GM12878 (cell line): Measurements from ENCODE around the gene C1QTNF5.

ENCODE experiments used
- BRCA1 ChIP-seq: IDR thresholded peaks from 2 replicates; pipeline ENCODE4 v1.6.1; 2011; ENCODE audit warnings: low read depth, low read length, improper control_type of control experiment
- CTCF ChIP-seq, 3 experiments: IDR thresholded peaks in 2 of 3; conservative IDR thresholded peaks in 1 of 3; 2 replicates each; pipeline ENCODE4 v1.5.1; 2011; ENCODE audit warnings: low read depth in 3 of 3, low read length in 3 of 3, mild to moderate bottlenecking in 3 of 3, control low read depth in 2 of 3, moderate library complexity in 2 of 3, inconsistent platforms in 1 of 3, mixed read lengths in 1 of 3; ENCODE audit not compliant: control insufficient read depth in 2 of 3, insufficient read depth in 1 of 3; ENCODE audit errors: extremely low read depth in 1 of 3
- EGR1 ChIP-seq, 2 experiments: IDR thresholded peaks; 1 replicate in 1 of 2; 2 replicates in 1 of 2; pipeline ENCODE4 v1.6.1; 2011 to 2012; ENCODE audit warnings: low read depth in 2 of 2, low read length in 2 of 2, borderline replicate concordance in 1 of 2, mild to moderate bottlenecking in 1 of 2, moderate library complexity in 1 of 2
- ELK1 ChIP-seq: IDR thresholded peaks from 2 replicates; pipeline ENCODE4 v1.6.1; 2012; ENCODE audit warnings: low read depth, low read length, improper control_type of control experiment
- EZH2 ChIP-seq: IDR thresholded peaks from 2 replicates; pipeline ENCODE4 v1.6.1; 2012; ENCODE audit warnings: low read depth, mild to moderate bottlenecking, control low read depth, inconsistent platforms, low read length, borderline replicate concordance; ENCODE audit not compliant: control insufficient read depth
- KAT2A ChIP-seq: conservative IDR thresholded peaks from 2 replicates; pipeline ENCODE4 v1.6.1; 2011; ENCODE audit warnings: low read depth, low read length; ENCODE audit not compliant: control insufficient read depth
- MYC ChIP-seq: IDR thresholded peaks from 2 replicates; pipeline ENCODE4 v1.6.1; 2011; ENCODE audit warnings: mild to moderate bottlenecking, low read length, moderate library complexity, inconsistent platforms; ENCODE audit not compliant: insufficient read depth, insufficient replicate concordance, insufficient read length, severe bottlenecking
- NFIC ChIP-seq: IDR thresholded peaks from 2 replicates; pipeline ENCODE4 v1.6.1; 2012; ENCODE audit warnings: low read depth, mild to moderate bottlenecking, inconsistent platforms, low read length, moderate library complexity
- POLR2A ChIP-seq: IDR thresholded peaks from 2 replicates; pipeline ENCODE4 v1.6.1; 2011; ENCODE audit warnings: low read depth, mild to moderate bottlenecking, low read length
- PRDM15 ChIP-seq: fragments of 450-650 bp; formaldehyde crosslinking; IDR thresholded peaks from 2 replicates; pipeline ENCODE4 v1.4.0; 2020; ENCODE audit warnings: mild to moderate bottlenecking, moderate library complexity
- SKIL ChIP-seq: fragments of 450-650 bp; IDR thresholded peaks from 2 replicates; pipeline ENCODE4 v1.6.1; 2017; ENCODE audit warnings: mild to moderate bottlenecking, low read depth, inconsistent platforms; ENCODE audit not compliant: poor library complexity, severe bottlenecking
- SP1 ChIP-seq: IDR thresholded peaks from one replicate; pipeline ENCODE4 v1.6.1; 2011; ENCODE audit warnings: low read depth, low read length
- ZNF274 ChIP-seq: IDR thresholded peaks from one replicate; pipeline ENCODE4 v1.8.0; 2011; ENCODE audit not compliant: insufficient read length, insufficient read depth

- TF ChIP-seq CTCF (IDR thresholded peaks at IDR 0.05 in 2 of 3, conservative IDR thresholded peaks at IDR 0.05 in 1 of 3; ENCODE audit: control insufficient read depth in 2 of 3, extremely low read depth in 1 of 3, insufficient read depth in 1 of 3, low read depth in 3 of 3, low read length in 3 of 3) (no peak), ZNF274 (no peak), EZH2 (no peak), EGR1 (IDR thresholded peaks at IDR 0.05; ENCODE audit: borderline replicate concordance in 1 of 2, low read depth in 2 of 2, low read length in 2 of 2) (no peak), PRDM15 (CRISPR knock-in tag) (no peak), BRCA1 (no peak), KAT2A (no peak), SP1 (no peak), POLR2A (no peak), ELK1 (no peak), SKIL (no peak), NFIC (no peak), MYC (no peak)
Observed at GRCh38 chr11:119316016-119316728, 24.5 kb downstream of the C1QTNF5 start.
